Dedifferentiated amniotic fluid mesenchymal stem cell (primary cell): ENCODE measurements around the gene UTP4.
A peak's percentile ranks its signal among the peaks of the same experiment; 100 is the strongest.

Experiments used
- DNase-seq: peaks from one replicate; pipeline ENCODE4 v3.0.0-alpha.2; 2016; ENCODE audit errors: extremely low spot score

The UTP4 gene

GRCh38 chr16:69176033-69176800, 43.8 kb downstream of the UTP4 start:
- DNase-seq = no peak

DNA sequence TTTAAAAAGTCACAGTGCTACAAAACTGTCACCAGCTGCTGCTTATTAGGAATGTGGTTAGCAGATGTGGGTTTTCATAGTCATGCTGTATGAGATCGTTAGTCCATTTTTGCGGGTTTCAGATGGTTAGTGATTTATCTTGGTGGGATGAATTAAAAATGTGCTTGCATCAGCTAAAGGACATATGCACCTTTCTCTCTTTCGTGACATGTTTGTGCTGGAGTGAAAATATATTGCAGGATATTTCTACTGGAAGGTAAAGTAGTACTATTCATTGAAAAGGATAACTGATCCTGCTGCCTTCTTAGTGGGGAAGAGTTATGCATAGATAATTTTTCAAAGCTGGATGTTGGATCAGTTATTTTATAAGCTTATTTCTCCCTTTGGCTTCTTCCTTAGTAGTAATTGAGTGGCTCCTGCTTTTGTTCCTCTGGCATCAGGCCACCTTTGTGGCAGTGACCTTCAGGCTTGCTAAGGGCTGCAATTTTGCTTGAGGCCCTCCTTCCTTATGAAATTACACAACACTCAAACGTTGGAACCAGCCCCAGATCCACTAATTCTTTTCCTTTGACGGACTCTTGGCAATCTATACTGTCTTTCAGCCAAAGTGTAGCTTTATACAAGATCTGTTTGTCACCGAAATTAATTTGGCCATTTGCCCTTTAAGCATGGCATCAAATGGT, 47.0 kb downstream of the UTP4 start:
- DNase-seq = peak; percentile 81

- DNase-seq = no peak
Observed at GRCh38 chr16:69180011-69180338, 47.5 kb downstream of the UTP4 start.

DNA sequence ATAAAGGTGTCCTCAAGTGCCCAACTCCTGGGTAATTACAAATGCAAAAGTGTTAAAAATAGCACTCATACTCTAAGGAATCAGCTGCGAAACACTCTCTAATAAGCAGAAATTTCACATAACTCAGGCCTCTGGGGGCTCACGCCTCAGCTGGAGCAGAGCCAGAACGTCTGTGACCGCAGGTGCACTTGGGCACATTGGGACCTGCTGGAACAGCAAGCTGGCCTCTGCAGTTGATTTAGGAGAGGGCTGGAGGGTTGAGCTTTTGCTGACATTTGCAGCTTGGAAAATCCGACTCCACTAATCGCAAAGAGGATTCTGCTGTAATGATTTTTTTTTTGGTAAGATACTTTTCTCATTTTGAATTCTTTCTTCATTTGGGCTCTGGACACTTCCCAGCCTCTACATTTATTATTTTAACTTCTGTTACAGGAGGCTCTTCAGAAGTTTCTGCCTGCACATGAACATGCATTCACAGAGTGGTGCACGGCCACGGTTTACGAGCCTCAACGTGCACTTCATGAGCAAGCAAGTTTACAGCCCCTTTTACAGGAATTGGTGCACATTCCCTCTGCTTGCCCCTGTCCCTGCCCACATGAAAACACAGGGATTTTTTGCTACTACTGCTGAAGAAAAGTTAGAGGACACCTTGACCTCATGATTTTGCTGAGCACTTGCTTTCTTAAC, 50.4 kb downstream of the UTP4 start:
- DNase-seq = no peak

DNA sequence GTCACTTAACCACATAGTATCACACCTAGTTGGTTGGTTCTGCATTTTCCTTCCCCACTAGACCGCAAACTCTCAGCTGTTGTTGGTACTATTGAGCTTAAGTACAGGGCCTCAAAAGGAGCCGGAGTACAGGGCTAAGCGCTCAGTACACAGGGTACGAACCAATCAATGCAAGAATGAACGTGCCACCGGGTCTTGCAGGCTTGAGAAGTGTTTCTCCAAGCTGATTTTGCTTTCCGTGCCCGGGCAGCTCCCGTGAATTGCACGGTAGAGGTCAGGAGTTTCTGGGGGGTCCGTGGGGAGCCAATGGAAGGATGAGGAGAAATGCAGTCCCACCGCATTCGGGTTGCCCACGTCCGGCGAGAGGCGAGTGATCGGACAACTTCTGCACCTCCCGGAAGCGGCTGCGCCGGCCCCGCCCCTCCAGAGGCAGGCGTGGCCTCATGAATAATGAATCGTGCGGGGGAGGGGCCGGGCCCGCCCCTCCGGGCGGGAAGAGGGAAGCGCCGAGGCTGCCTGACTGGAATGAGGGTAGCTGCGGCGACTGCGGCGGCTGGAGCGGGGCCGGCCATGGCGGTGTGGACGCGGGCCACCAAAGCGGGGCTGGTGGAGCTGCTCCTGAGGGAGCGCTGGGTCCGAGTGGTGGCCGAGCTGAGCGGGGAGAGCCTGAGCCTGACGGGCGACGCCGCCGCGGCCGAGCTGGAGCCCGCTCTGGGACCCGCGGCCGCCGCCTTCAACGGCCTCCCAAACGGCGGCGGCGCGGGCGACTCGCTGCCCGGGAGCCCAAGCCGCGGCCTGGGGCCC, 54.4 kb downstream of the UTP4 start, which contains the start of gene SNTB2:
SNTB2 (plus strand) TSS at position 523 of the 804 bp plus-strand sequence; CDS start at position 526, 3 bp downstream.
- DNase-seq = peak; percentile 88

DNA sequence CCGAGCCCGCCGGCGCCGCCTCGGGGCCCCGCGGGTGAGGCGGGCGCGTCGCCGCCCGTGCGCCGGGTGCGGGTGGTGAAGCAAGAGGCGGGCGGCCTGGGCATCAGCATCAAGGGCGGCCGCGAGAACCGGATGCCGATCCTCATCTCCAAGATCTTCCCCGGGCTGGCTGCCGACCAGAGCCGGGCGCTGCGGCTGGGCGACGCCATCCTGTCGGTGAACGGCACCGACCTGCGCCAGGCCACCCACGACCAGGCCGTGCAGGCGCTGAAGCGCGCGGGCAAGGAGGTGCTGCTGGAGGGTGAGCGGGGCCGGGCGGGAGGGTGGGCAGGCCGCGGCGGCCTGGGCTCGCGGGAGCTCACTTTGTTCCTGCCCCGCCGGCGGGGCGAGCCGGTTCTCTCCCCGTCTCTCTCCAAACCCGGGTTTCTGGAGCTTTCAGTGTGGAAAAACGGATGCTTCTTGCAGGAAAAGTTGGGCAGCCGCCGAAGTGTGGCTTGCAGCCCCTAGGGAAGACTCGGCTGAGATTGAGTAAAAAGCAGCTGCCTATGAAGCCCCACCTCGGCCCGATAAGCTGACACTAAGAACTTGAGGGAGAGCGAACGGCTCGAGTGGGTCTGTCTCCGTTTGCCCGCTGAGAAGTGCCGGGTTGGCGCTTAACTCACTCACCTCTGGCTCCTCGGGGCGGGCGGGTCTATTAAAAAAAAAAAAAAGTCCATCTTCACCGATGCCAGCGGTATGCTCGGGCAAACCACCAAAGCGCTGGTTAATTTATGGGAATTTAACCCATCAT, 55.2 kb downstream of the UTP4 start:
- peak; percentile 21 for DNase-seq

- peak; percentile 34 for DNase-seq
Observed at GRCh38 chr16:69188236-69188549, 55.7 kb downstream of the UTP4 start.

- DNase-seq = peak; percentile 42
Observed at GRCh38 chr16:69188716-69189115, 56.3 kb downstream of the UTP4 start.

DNA sequence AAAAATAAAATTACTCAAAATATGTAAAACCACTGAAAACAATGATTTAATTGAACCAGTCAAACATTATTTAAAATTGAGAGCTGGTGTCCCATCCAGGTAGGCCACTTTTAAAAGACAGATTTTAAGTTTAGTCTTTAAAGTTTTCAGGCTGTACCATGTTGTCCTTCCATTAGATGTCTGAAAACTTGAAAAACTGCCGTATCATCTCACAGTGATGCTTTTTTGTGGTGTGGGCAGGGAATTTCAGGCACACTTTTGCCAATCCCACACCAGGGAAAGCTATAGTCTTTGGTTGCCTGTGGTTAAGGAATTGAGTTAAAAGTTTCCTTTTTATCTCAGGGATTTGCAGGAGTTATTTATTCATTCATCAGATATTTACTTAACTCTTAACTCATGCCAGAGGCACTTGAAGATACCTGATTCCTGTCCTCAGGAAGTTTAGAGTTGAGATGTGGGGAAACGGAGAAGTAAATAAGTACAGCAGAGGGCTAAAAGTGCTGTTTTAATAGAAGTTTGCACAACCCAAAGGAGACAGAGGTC, 57.7 kb downstream of the UTP4 start:
- DNase-seq = no peak

DNA sequence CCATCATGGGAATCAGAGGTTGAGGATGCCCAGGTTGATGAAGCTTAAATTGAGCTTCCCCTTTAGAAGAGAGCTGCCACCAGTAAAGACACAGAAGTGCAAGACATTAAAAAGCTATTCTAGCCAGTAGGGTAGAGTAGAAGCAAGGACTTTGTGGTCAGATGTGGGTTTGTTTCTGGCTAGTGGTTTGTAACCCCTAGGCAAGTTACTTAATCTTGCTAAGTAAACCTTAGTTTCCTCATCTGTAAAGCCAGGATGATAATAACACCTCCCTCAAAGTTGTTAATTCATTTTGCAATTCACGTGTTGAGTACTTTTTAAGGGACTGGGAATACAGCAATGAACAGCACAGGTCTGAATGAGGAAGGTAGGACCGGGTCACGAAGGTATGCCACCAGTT, 58.1 kb downstream of the UTP4 start:
- DNase-seq = no peak

DNA sequence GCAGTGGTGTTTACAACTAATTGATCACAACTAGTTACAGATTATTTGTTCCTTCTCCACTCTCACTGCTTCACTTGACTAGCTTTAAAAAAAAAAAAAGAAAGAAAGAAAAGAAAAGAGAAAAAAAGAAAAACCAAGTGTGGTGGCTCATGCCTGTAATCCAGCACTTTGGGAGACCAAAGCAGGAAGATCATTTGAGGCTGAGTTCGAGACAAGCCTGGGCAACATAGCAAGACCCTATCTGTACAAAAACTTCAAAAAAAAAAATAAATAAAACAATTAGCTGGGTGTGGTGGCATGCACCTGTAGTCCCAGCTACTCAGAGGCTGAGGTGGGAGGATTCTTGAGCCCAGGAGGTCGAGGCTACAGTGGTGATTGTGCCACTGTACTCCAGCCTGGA, 58.7 kb downstream of the UTP4 start:
- DNase-seq = no peak

DNA sequence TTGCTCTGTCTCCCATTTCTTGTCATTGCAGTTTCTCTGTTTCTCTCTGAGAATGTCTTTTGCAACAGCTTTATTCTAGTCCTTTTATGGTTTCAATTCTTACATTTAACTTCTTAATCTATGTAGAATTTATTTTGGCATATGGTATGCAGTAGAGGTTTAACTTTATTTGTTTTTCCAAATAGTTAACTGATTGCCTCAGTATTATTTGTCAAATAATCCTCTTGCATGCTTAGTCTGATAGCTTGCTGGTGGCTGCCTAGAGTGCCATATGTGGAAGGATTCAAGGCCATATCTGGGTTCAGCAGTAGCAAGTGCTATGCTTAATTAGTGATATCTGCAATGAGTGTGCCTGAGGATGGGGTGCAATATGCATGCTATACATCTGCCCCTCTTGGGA, 61.4 kb downstream of the UTP4 start:
- DNase-seq = peak; percentile 27

DNA sequence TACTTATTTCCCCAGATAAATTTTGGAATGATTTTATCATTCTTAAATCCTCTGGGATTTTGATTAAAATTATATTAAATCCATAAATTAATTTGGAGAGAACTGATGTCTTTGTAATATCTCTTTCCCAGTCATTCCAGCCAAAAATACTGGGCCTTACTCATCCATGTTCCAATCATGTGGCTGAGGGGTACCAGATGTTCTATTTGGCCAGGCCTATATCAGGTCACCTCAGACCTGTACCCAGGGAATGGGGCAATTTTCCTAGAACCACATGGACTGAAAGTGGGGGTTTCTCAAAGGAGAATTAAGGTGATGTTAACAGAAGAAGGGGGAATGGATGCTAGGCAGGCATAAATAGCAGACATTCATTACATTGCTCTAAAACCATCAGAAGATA, 62.0 kb downstream of the UTP4 start:
- DNase-seq = no peak

- DNase-seq = no peak
Observed at GRCh38 chr16:69195369-69196029, 63.0 kb downstream of the UTP4 start.

DNA sequence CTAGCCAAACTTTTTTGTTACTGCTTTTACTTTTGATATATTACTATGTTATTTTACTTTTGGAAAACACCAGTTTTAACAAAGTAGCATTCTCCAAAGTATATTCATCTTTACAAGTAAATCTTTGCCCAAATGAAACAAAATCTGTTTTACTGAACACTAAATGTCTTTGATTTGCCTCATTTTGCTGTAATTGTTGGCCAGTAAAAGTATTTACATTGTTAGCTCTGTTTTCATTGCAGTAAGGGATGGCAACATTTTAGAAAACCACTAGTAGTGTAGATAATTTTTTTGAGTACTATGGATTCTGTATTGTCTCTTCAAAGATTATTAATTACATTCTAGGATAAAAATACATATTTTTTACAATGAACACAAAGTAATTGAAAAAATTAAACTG, 65.1 kb downstream of the UTP4 start:
- DNase-seq = no peak

GRCh38 chr16:69199382-69199781, 66.9 kb downstream of the UTP4 start:
- DNase-seq = no peak

- no peak for DNase-seq
Observed at GRCh38 chr16:69201291-69201690, 68.8 kb downstream of the UTP4 start.

GRCh38 chr16:69201787-69202186, 69.3 kb downstream of the UTP4 start:
- DNase-seq = no peak

- DNase-seq = no peak
Observed at GRCh38 chr16:69204172-69204571, 71.7 kb downstream of the UTP4 start.

- no peak for DNase-seq
Observed at GRCh38 chr16:69209735-69210134, 77.3 kb downstream of the UTP4 start.

GRCh38 chr16:69217433-69217832, 85.0 kb downstream of the UTP4 start:
- DNase-seq = peak; percentile 34
